ENCODE data around the gene PARP3. TPM values are rescaled to one million over a fixed set of nuclear protein-coding genes. Genes with fewer than 3 reads are reported as not detected.

Gene PARP3
- total RNA-seq, 8 experiments from 2014 or later, result 2.7 to 40.4 (median 6.9) TPM

- no peak for ATAC-seq (replicated peaks in 6 of 8)
- WGBS, 10 experiments, result 80 to 100% (median 95%) methylated on average over 1 to 6 of the region's 9 CpGs; no CpG with 5 or more reads in 5 of the 10 experiments
These were observed 35.4 kb downstream of the PARP3 start for GRCh38 chr3:51977446-51978142.

DNA sequence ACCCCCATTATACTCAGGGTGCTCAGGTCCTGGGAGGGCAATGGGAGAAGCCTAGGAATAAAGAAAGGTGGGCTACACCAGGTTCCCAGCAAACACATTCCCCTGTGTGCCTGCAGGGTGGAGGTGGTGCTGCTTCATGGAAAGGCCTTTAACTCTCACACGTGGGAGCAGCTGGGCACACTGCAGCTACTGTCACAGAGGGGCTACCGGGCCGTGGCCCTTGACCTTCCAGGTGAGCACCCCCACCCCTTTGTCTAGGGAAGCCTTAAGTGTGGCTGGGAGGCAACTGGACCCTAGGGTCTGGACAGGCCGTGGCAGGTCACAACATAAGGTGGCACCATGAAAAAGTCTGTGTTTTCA, 36.0 kb downstream of the PARP3 start:
- 77 to 100% (median 94%) methylated on average over 1 to 3 of the region's 4 CpGs; no CpG with 5 or more reads in 7 of the 10 experiments for WGBS, 10 experiments
- H3K4me1 ChIP-seq (replicated peaks in 1 of 2), result peaks cover 30 to 31% of the 10 kb centered on the region in 2 donors
- no peak for ATAC-seq (replicated peaks in 6 of 8)
- no peak overlapping the region for H3K27ac ChIP-seq
- in situ Hi-C loops (cut with MboI; ENCODE audit: low pct_unique_long_range_greater_than_20kb in 2 of 9, low sequenced_read_pairs in 9 of 9, unreplicated experiment in 9 of 9), result no loop called here
- no peak overlapping the region for H3K4me3 ChIP-seq

More at GRCh38 chr3:51977446-51978142, 35.4 kb downstream of the PARP3 start:
- Histone ChIP-seq H3K27ac (no peak overlapping the region), H3K4me1 (replicated peaks in 1 of 2) (peaks cover 26 to 29% of the 10 kb centered on the region in 2 donors), H3K4me3 (no peak overlapping the region)
- in situ Hi-C loops (cut with MboI; ENCODE audit: low pct_unique_long_range_greater_than_20kb in 2 of 9, low sequenced_read_pairs in 9 of 9, unreplicated experiment in 9 of 9), result no loop called here

GRCh38 chr3:51980253-51980652, 38.1 kb downstream of the PARP3 start:
- no peak for ATAC-seq (replicated peaks in 6 of 8)
- Histone ChIP-seq H3K4me3 (no peak overlapping the region), H3K4me1 (replicated peaks in 1 of 2) (peaks cover 17 to 21% of the 10 kb centered on the region in 2 donors), H3K27ac (no peak overlapping the region)
- WGBS, 10 experiments, result 93 to 100% (median 95%) methylated on average over 2 to 7 of the region's 10 CpGs; no CpG with 5 or more reads in 7 of the 10 experiments
- in situ Hi-C loops (cut with MboI; ENCODE audit: low pct_unique_long_range_greater_than_20kb in 2 of 9, low sequenced_read_pairs in 9 of 9, unreplicated experiment in 9 of 9), result no loop called here

- WGBS, 10 experiments, result 0 to 64% (median 0%) methylated on average over 1 of the region's 4 CpGs; no CpG with 5 or more reads in 7 of the 10 experiments
- ATAC-seq (replicated peaks in 6 of 8), result peak in 1 of 8 experiments; percentile 42
- in situ Hi-C loops (cut with MboI; ENCODE audit: low pct_unique_long_range_greater_than_20kb in 2 of 9, low sequenced_read_pairs in 9 of 9, unreplicated experiment in 9 of 9), result no loop called here
- peak overlapping the region; percentile 22 to 42 (median 38) for H3K4me3 ChIP-seq
- peaks cover 9 to 16% of the 10 kb centered on the region in 2 donors for H3K4me1 ChIP-seq (replicated peaks in 1 of 2)
- H3K27ac ChIP-seq, result peak overlapping the region; percentile 65 to 84
These were observed 40.2 kb downstream of the PARP3 start for GRCh38 chr3:51982352-51982837.

GRCh38 chr3:51982838-51983577, 40.8 kb downstream of the PARP3 start, which contains the start of gene ACY1:
Gene ACY1, plus strand, starts transcription at chr3:51983535. Its CDS starts 530 bp downstream, at chr3:51984065.
- Histone ChIP-seq H3K4me1 (replicated peaks in 1 of 2) (peaks cover 9 to 16% of the 10 kb centered on the region in 2 donors), H3K27ac (peak within 1 kb of the TSS; percentile 65 to 84), H3K4me3 (peak within 1 kb of the TSS; percentile 22 to 42 (median 38))
- in situ Hi-C loops (cut with MboI; ENCODE audit: low pct_unique_long_range_greater_than_20kb in 2 of 9, low sequenced_read_pairs in 9 of 9, unreplicated experiment in 9 of 9), result no loop called here
- WGBS, 10 experiments, result 0 to 12% (median 0%) methylated on average over 1 to 12 of the region's 68 CpGs; no CpG with 5 or more reads in 6 of the 10 experiments
- ATAC-seq (replicated peaks in 6 of 8), result peak; percentile 73 to 79 (median 77)

DNA sequence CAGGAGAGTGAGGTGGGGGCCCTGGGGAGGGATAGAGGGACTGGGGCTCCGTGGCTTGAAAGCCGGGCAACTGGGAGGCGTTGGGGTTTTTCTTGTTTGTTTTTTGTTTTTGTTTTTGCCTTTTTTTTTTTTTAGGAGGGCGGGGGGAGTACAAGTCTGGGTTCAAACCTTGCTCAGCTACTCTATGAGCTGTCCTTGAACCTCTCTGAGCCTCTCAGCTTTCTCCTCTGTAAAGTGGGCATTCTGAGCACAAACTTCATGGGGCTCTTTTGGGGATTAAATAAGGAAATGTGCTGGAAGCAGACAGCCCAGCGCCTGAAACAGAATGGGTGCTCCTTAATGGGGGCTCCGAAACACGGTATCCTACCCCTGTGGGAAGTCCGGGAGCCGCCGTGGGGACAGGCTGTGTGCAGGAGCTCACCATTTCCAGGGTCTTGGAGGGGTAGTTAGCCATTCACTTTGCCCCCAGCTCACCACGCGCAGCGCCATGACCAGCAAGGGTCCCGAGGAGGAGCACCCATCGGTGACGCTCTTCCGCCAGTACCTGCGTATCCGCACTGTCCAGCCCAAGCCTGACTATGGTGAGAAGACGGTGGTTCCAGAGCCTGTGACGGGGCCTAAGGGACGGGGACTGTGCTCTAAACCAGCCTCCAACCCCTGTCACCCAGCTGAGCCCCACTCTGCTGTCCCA, 41.6 kb downstream of the PARP3 start:
- in situ Hi-C loops (cut with MboI; ENCODE audit: low pct_unique_long_range_greater_than_20kb in 2 of 9, low sequenced_read_pairs in 9 of 9, unreplicated experiment in 9 of 9), result no loop called here
- Histone ChIP-seq H3K27ac (peak overlapping the region; percentile 65 to 84), H3K4me3 (peak overlapping the region; percentile 22 to 42 (median 38)), H3K4me1 (replicated peaks in 1 of 2) (peaks cover 9 to 16% of the 10 kb centered on the region in 2 donors)
- ATAC-seq (replicated peaks in 6 of 8), result no peak
- WGBS, 10 experiments, result 54 to 100% (median 89%) methylated on average over 1 to 11 of the region's 22 CpGs; no CpG with 5 or more reads in 1 of the 10 experiments

GRCh38 chr3:51984269-51984647, 42.1 kb downstream of the PARP3 start:
- Histone ChIP-seq H3K4me1 (replicated peaks in 1 of 2) (peaks cover 9 to 16% of the 10 kb centered on the region in 2 donors), H3K4me3 (no peak overlapping the region), H3K27ac (no peak overlapping the region)
- in situ Hi-C loops (cut with MboI; ENCODE audit: low pct_unique_long_range_greater_than_20kb in 2 of 9, low sequenced_read_pairs in 9 of 9, unreplicated experiment in 9 of 9), result no loop called here
- no peak for ATAC-seq (replicated peaks in 6 of 8)

- Histone ChIP-seq H3K4me1 (replicated peaks in 1 of 2) (peaks cover 9 to 16% of the 10 kb centered on the region in 2 donors), H3K4me3 (no peak overlapping the region), H3K27ac (no peak overlapping the region)
- 50 to 94% (median 73%) methylated on average over 1 to 3 of the region's 6 CpGs; no CpG with 5 or more reads in 6 of the 10 experiments for WGBS, 10 experiments
- ATAC-seq (replicated peaks in 6 of 8), result no peak
- in situ Hi-C loops (cut with MboI; ENCODE audit: low pct_unique_long_range_greater_than_20kb in 2 of 9, low sequenced_read_pairs in 9 of 9, unreplicated experiment in 9 of 9), result no loop called here
These were observed 42.9 kb downstream of the PARP3 start for GRCh38 chr3:51985063-51985462.

- Histone ChIP-seq H3K4me1 (replicated peaks in 1 of 2) (peaks cover 9 to 16% of the 10 kb centered on the region in 2 donors), H3K27ac (no peak overlapping the region), H3K4me3 (no peak overlapping the region)
- in situ Hi-C loops (cut with MboI; ENCODE audit: low pct_unique_long_range_greater_than_20kb in 2 of 9, low sequenced_read_pairs in 9 of 9, unreplicated experiment in 9 of 9), result no loop called here
- WGBS, 10 experiments, result 75 to 100% (median 94%) methylated on average over 2 to 4 of the region's 12 CpGs; no CpG with 5 or more reads in 7 of the 10 experiments
- no peak for ATAC-seq (replicated peaks in 6 of 8)
These were observed 44.1 kb downstream of the PARP3 start for GRCh38 chr3:51986010-51986947.

- WGBS, 10 experiments, result 74 to 100% (median 94%) methylated on average over 1 to 6 of the region's 7 CpGs; no CpG with 5 or more reads in 5 of the 10 experiments
- Histone ChIP-seq H3K4me3 (no peak overlapping the region), H3K4me1 (replicated peaks in 1 of 2) (peaks cover 2 to 10% of the 10 kb centered on the region in 2 donors), H3K27ac (no peak overlapping the region)
- ATAC-seq (replicated peaks in 6 of 8), result no peak
- in situ Hi-C loops (cut with MboI; ENCODE audit: low pct_unique_long_range_greater_than_20kb in 2 of 9, low sequenced_read_pairs in 9 of 9, unreplicated experiment in 9 of 9), result no loop called here
These were observed 45.4 kb downstream of the PARP3 start for GRCh38 chr3:51987568-51987967.

DNA sequence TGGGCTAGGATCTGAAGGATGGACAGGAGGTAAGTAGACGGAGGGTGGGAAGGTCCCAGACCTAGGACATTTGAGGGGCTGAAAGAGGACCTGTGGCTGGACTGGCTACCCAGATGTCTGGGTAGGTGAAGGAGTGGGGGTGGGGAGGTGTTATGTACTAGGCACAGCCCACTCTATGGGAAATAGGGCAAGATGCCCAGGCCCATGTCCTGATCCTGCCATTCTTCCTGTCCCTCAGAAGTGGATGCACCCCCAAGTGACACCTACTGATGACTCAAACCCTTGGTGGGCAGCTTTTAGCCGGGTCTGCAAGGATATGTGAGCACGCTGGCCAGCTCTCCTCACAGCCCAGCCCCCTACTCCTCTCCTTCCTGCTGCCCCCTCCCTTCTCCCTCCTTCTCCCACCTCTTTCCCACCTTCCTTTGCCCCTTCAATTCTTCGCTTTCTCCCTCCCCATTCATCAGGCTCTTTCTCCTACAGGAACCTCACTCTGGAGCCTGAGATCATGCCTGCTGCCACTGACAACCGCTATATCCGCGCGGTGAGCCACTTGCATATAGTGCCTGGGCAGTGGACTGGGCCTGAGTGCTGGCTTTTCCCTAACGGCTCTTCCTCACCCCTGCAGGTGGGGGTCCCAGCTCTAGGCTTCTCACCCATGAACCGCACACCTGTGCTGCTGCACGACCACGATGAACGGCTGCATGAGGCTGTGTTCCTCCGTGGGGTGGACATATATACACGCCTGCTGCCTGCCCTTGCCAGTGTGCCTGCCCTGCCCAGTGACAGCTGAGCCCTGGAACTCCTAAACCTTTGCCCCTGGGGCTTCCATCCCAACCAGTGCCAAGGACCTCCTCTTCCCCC, 46.4 kb downstream of the PARP3 start:
- in situ Hi-C loops (cut with MboI; ENCODE audit: low pct_unique_long_range_greater_than_20kb in 2 of 9, low sequenced_read_pairs in 9 of 9, unreplicated experiment in 9 of 9), result no loop called here
- H3K27ac ChIP-seq, result no peak overlapping the region
- WGBS, 10 experiments, result 17 to 100% (median 72%) methylated on average over 1 to 9 of the region's 15 CpGs; no CpG with 5 or more reads in 2 of the 10 experiments
- peaks cover 0 to 3% of the 10 kb centered on the region in 2 donors for H3K4me1 ChIP-seq (replicated peaks in 1 of 2)
- no peak overlapping the region for H3K4me3 ChIP-seq
- peak in 5 of 8 experiments; percentile 7 to 17 (median 13) for ATAC-seq (replicated peaks in 6 of 8)

All from motor neuron (in vitro differentiated cells).